A549 treated with Mapracorat at 1 μM for 4 hours (cell line): Measurements from ENCODE around the gene TMEM97. TPM values are rescaled to one million over a fixed set of nuclear protein-coding genes. Genes with fewer than 3 reads are reported as not detected.

ENCODE experiments used
- total RNA-seq: library from RNA; stranded (reverse); fragments of 200-300 nt; extraction: Qiagen RNA extraction; gene quantifications from 5 replicates; pipeline ENCODE4 v1.2.3, GENCODE V29; 2022

Gene TMEM97
- total RNA-seq = 39.9 to 48.5 TPM (median 45.3 TPM) in 5 replicates

GRCh38 chr17:28318759-28319597 lies at the start of gene TMEM97:
TSS of gene TMEM97 (plus strand) at chr17:28319200. CDS start at chr17:28319240, 40 bp downstream.

GRCh38 chr17:28335201-28335958 lies 16.4 kb downstream of the TMEM97 start, which contains the start of the genes IFT20 and TNFAIP1:
TSS of gene IFT20 (minus strand) at chr17:28335472. CDS start at chr17:28331985, 3,487 bp downstream.
TSS of gene TNFAIP1 (plus strand) at chr17:28335761. CDS start at chr17:28339522, 3,761 bp downstream.

GRCh38 chr17:28357061-28357900 lies 38.3 kb downstream of the TMEM97 start, which contains the start of gene POLDIP2:
TSS of gene POLDIP2 (minus strand) at chr17:28357527. CDS start at chr17:28357448, 79 bp downstream.

GRCh38 chr17:28364665-28365363 lies 45.8 kb downstream of the TMEM97 start, which contains the start of gene SEBOX:
TSS of gene SEBOX (minus strand) at chr17:28365199. CDS start at chr17:28365151, 48 bp downstream.

GRCh38 chr17:28370035-28370743 lies 51.2 kb downstream of the TMEM97 start, which contains the start of gene VTN:
TSS of gene VTN (minus strand) at chr17:28370307. CDS start at chr17:28370203, 104 bp downstream.

GRCh38 chr17:28371245-28372202 lies 52.5 kb downstream of the TMEM97 start, which contains the start of gene SARM1:
TSS of gene SARM1 (plus strand) at chr17:28371694. CDS start at chr17:28372033, 339 bp downstream.

Other genes with a start within 250 kb of the TMEM97 start
- 51.7 to 57.4 TPM (median 53.9 TPM) in 5 replicates for gene IFT20, start 16.3 kb downstream of the TMEM97 start, total RNA-seq
- gene TNFAIP1, start 16.6 kb downstream of the TMEM97 start, total RNA-seq = 43.5 to 54.2 TPM (median 49.7 TPM) in 5 replicates
- gene POLDIP2, start 38.3 kb downstream of the TMEM97 start, total RNA-seq = 141 to 166 TPM (median 163 TPM) in 5 replicates
- gene SEBOX, start 46.0 kb downstream of the TMEM97 start, total RNA-seq = not detected in 5 replicates
- 15.7 to 22.7 TPM (median 20.1 TPM) in 5 replicates for gene VTN, start 51.1 kb downstream of the TMEM97 start, total RNA-seq
- gene SARM1, start 52.5 kb downstream of the TMEM97 start, total RNA-seq = 5.1 to 7.1 TPM (median 5.6 TPM) in 5 replicates
- gene SLC46A1, start 87.0 kb downstream of the TMEM97 start, total RNA-seq = 14.1 to 22.0 TPM (median 19.5 TPM) in 5 replicates
- 0.12 to 0.19 TPM (median 0.17 TPM) in 4 of 5 replicates, not detected in the other for gene SLC13A2, start 154.4 kb downstream of the TMEM97 start, total RNA-seq
- gene FOXN1, start 187.1 kb downstream of the TMEM97 start, total RNA-seq = 0.04 to 0.08 TPM (median 0.06 TPM) in 3 of 5 replicates, not detected in the others
- 24.1 to 32.8 TPM (median 30.7 TPM) in 5 replicates for gene UNC119, start 233.4 kb downstream of the TMEM97 start, total RNA-seq